Left cardiac atrium (tissue), 4 donors: ENCODE data around the gene MASP2. TPM values are rescaled to one million over a fixed set of nuclear protein-coding genes. Genes with fewer than 3 reads are reported as not detected.
"Not testable (repeated sequence)": the region's sequence is repeated elsewhere in the genome, so short reads cannot be mapped to it uniquely, and the experiment has no call there.

Source experiments
- ATAC-seq, 2 donors: fragments of 200-7000 bp; cut with Tn5 transposase; one replicate each; pipeline ENCODE4 v1.9.1; 2020; ENCODE audit warnings: mild to moderate bottlenecking in 2 of 2, moderate library complexity in 2 of 2
- DNase-seq: peaks from one replicate; pipeline ENCODE4 v3.0.0-alpha.2; 2020
- intact Hi-C, 2 donors: fragments of 100-400 bp; cut with DNase I; formaldehyde crosslinking; loops; one replicate each; pipeline versions ENCODE4 v1.14.1 to v1.15.1; 2022 to 2023
- total RNA-seq, 2 donors: library from RNA; stranded (reverse); fragmentation: NEBNext Ultra II Directional; extraction: Animal tissue kit (Norgen Biotek cat#: 25700); gene quantifications; one replicate each; pipeline ENCODE4 v1.2.1, GENCODE V29; 2021
- donor health status: DM: no; HTN: yes; CAD: no.
- donor health status: DM: no; HTN: yes; CAD: no; lungs with severe emphysema.
- donor health status: DM: yes; HTN: yes; CAD: no.
- donor health status: Dilated cardiomyopathy.

The MASP2 gene
- total RNA-seq, 2 donors from 2014 or later, result not detected

GRCh38 chr1:11042065-11042464 lies 5.0 kb downstream of the MASP2 start:
- ATAC-seq, result no peak
- intact Hi-C loops, result no loop called here

GRCh38 chr1:11041048-11041447 lies 6.0 kb downstream of the MASP2 start:
- no peak for DNase-seq
- ATAC-seq, result no peak
- intact Hi-C loops, result no loop called here

More at GRCh38 chr1:11042065-11042464, 5.0 kb downstream of the MASP2 start:
- no peak for DNase-seq

GRCh38 chr1:11040105-11040429 lies 7.0 kb downstream of the MASP2 start:
- DNase-seq, intact Hi-C loops, ATAC-seq: not testable (repeated sequence)

GRCh38 chr1:11039351-11040104 lies 7.5 kb downstream of the MASP2 start:
- intact Hi-C loops, result loop anchor here (5.0 kb wide), 3 partner anchors 603 to 683 kb away; no protein-coding TSS in a partner anchor
- no peak for DNase-seq
- ATAC-seq, result no peak

GRCh38 chr1:11037740-11038182 lies 9.3 kb downstream of the MASP2 start:
- DNase-seq (peak; percentile 88), ATAC-seq (peak; percentile 92 to 97)
- intact Hi-C loops, result loop anchor here (5.0 kb wide), 3 partner anchors 605 to 685 kb away; no protein-coding TSS in a partner anchor

GRCh38 chr1:11037019-11037739 lies 9.9 kb downstream of the MASP2 start:
- intact Hi-C loops, result loop anchor here (5.0 kb wide), 3 partner anchors 605 to 685 kb away; no protein-coding TSS in a partner anchor
- not testable (repeated sequence) for DNase-seq, ATAC-seq

GRCh38 chr1:11031624-11032262 lies 15.3 kb downstream of the MASP2 start:
- intact Hi-C loops, result no loop called here
- DNase-seq (no peak), ATAC-seq (peak in 1 of 2 donors; percentile 12)

- ATAC-seq, result no peak
- DNase-seq, result no peak
- intact Hi-C loops, result no loop called here
Observed at GRCh38 chr1:11030865-11031264, 16.2 kb downstream of the MASP2 start.

- DNase-seq, result no peak
- intact Hi-C loops, result no loop called here
- no peak for ATAC-seq
Observed at GRCh38 chr1:11028018-11028417, 19.0 kb downstream of the MASP2 start.

GRCh38 chr1:11027316-11027715 lies 19.7 kb downstream of the MASP2 start:
- intact Hi-C loops, result no loop called here
- DNase-seq (no peak), ATAC-seq (no peak)

GRCh38 chr1:11026903-11027302 lies 20.1 kb downstream of the MASP2 start:
- DNase-seq (no peak), ATAC-seq (no peak)
- intact Hi-C loops, result no loop called here

GRCh38 chr1:11026052-11026451 lies 21.0 kb downstream of the MASP2 start:
- peak in 1 of 2 donors; percentile 44 for ATAC-seq
- no peak for DNase-seq
- intact Hi-C loops, result no loop called here

- DNase-seq (no peak), ATAC-seq (no peak)
- intact Hi-C loops, result no loop called here
Observed at GRCh38 chr1:11025618-11026017, 21.4 kb downstream of the MASP2 start.

- intact Hi-C loops, result no loop called here
- ATAC-seq (no peak), DNase-seq (no peak)
Observed at GRCh38 chr1:11024874-11025203, 22.2 kb downstream of the MASP2 start.

- intact Hi-C loops, result no loop called here
- ATAC-seq (no peak), DNase-seq (no peak)
Observed at GRCh38 chr1:11024154-11024873, 22.7 kb downstream of the MASP2 start.

GRCh38 chr1:11023201-11023600 lies 23.8 kb downstream of the MASP2 start:
- ATAC-seq, result no peak
- no peak for DNase-seq
- intact Hi-C loops, result no loop called here

GRCh38 chr1:11019971-11020370 lies 27.1 kb downstream of the MASP2 start:
- no peak for DNase-seq
- ATAC-seq, result no peak
- intact Hi-C loops, result no loop called here

GRCh38 chr1:11019358-11019757 lies 27.7 kb downstream of the MASP2 start:
- DNase-seq, intact Hi-C loops, ATAC-seq: not testable (repeated sequence)

GRCh38 chr1:11013160-11013531 lies 33.9 kb downstream of the MASP2 start:
- ATAC-seq (peak in 1 of 2 donors; percentile 9), DNase-seq (no peak)
- intact Hi-C loops, result no loop called here
